Thyroid gland (tissue), 4 donors: ENCODE results near the gene ZNF740. TPM values are rescaled to one million over a fixed set of nuclear protein-coding genes. Genes with fewer than 3 reads are reported as not detected.

Experiments
- DNase-seq, 2 donors: peaks; one replicate each; pipeline ENCODE4 v3.0.0-alpha.2; 2019
- H3K27ac ChIP-seq, 3 donors: fragments of 200-600 bp; sonication (generic); 1 replicate in 2 of 3; 2 replicates in 1 of 3; pipeline ENCODE4 v1.5.1; 2016 to 2019; ENCODE audit warnings: mild to moderate bottlenecking in 1 of 3, moderate library complexity in 1 of 3
- H3K27me3 ChIP-seq: fragments of 200-600 bp; sonication (generic); one replicate; pipeline ENCODE4 v1.5.1; 2019
- H3K36me3 ChIP-seq, 2 donors: fragments of 200-600 bp; sonication (generic); one replicate each; pipeline ENCODE4 v1.5.1; 2016 to 2019
- H3K4me1 ChIP-seq, 2 donors: fragments of 200-600 bp; sonication (generic); one replicate each; pipeline ENCODE4 v1.5.1; 2017 to 2019
- H3K4me3 ChIP-seq, 3 donors: fragments of 200-600 bp; sonication (generic); replicated peaks in 1 of 3; 1 replicate in 2 of 3; 2 replicates in 1 of 3; pipeline ENCODE4 v1.5.1; 2016; ENCODE audit warnings: mild to moderate bottlenecking in 1 of 3
- H3K9me3 ChIP-seq: fragments of 200-600 bp; sonication (generic); one replicate; pipeline ENCODE4 v1.5.1; 2017
- CTCF ChIP-seq, 6 experiments: fragments of 200-600 bp in 3 of 6; fragments of 450-650 bp in 3 of 6; sonication (generic) in 3 of 6; IDR thresholded peaks; one replicate each; pipeline ENCODE4 v1.5.1; 2016 to 2019; ENCODE audit warnings: antibody characterized with exemption in 6 of 6, mild to moderate bottlenecking in 2 of 6, inconsistent platforms in 1 of 6, moderate library complexity in 1 of 6
- POLR2A ChIP-seq, 2 donors: fragments of 450-650 bp; IDR thresholded peaks; one replicate each; pipeline ENCODE4 v1.6.1; 2017; ENCODE audit warnings: antibody characterized with exemption in 2 of 2, mild to moderate bottlenecking in 2 of 2, moderate library complexity in 1 of 2
- WGBS, 2 donors: methylation state at CpG; one replicate each; pipeline ENCODE4 v1.1.5; 2017; 5-methylcytosine and 5-hydroxymethylcytosine counted together
- intact Hi-C: fragments of 100-400 bp; cut with DNase I; formaldehyde crosslinking; loops from one replicate; pipeline ENCODE4 v1.15.1; 2023
- total RNA-seq, 4 donors: library from RNA; depleted of rRNA; stranded (reverse); fragments of >200 nt; gene quantifications; one replicate each; pipeline ENCODE4 v1.2.3, GENCODE V29; 2016

The ZNF740 gene
- total RNA-seq, 4 donors from 2014 or later = 16.5 to 22.8 (median 20.6) TPM

- no peak for TF ChIP-seq CTCF (IDR thresholded peaks at IDR 0.05)
- no peak for TF ChIP-seq POLR2A (IDR thresholded peaks at IDR 0.05)
- WGBS, 2 donors = 17 to 18% methylated on average over 12 of the region's 12 CpGs
These were observed 769 bp upstream of the ZNF740 start for GRCh38 chr12:53179687-53180219.

GRCh38 chr12:53180931-53181645 is 566 bp downstream of the ZNF740 start:
- Histone ChIP-seq H3K27me3 (no peaks in the 10 kb centered on the region), H3K4me3 (peak overlapping the region; percentile 13 to 77 (median 52)), H3K9me3 (no peaks in the 10 kb centered on the region), H3K36me3 (peaks cover 35 to 41% of the 10 kb centered on the region in 2 donors), H3K27ac (peak overlapping the region; percentile 87 to 95 (median 93)), H3K4me1 (peaks cover 22 to 28% of the 10 kb centered on the region in 2 donors)
- TF ChIP-seq CTCF (IDR thresholded peaks at IDR 0.05) = no peak
- no peak for TF ChIP-seq POLR2A (IDR thresholded peaks at IDR 0.05)
- intact Hi-C loops = no loop called here
- DNase-seq = peak; percentile 79 to 82
- 1 to 2% methylated on average over 18 to 22 of the region's 57 CpGs for WGBS, 2 donors

More at GRCh38 chr12:53179687-53180219, 769 bp upstream of the ZNF740 start:
- H3K27me3 ChIP-seq = no peaks in the 10 kb centered on the region
- peak overlapping the region in 2 of 3 donors; percentile 40 to 77 for H3K4me3 ChIP-seq
- H3K9me3 ChIP-seq = no peaks in the 10 kb centered on the region
- peak in 1 of 2 donors; percentile 44 for DNase-seq
- H3K4me1 ChIP-seq = peaks cover 22 to 28% of the 10 kb centered on the region in 2 donors
- H3K27ac ChIP-seq = peak overlapping the region; percentile 87 to 95 (median 93)
- intact Hi-C loops = no loop called here
- peaks cover 22 to 27% of the 10 kb centered on the region in 2 donors for H3K36me3 ChIP-seq

- no peaks in the 10 kb centered on the region for H3K27me3 ChIP-seq
- H3K4me1 ChIP-seq = peaks cover 22 to 28% of the 10 kb centered on the region in 2 donors
- 69 to 83% methylated on average over 2 of the region's 2 CpGs for WGBS, 2 donors
- H3K27ac ChIP-seq = peak overlapping the region in 1 of 3 donors; percentile 95
- TF ChIP-seq CTCF (IDR thresholded peaks at IDR 0.05) (no peak), POLR2A (IDR thresholded peaks at IDR 0.05) (no peak)
- H3K4me3 ChIP-seq = peak overlapping the region in 1 of 3 donors; percentile 77
- peaks cover 44 to 49% of the 10 kb centered on the region in 2 donors for H3K36me3 ChIP-seq
- intact Hi-C loops = no loop called here
- no peaks in the 10 kb centered on the region for H3K9me3 ChIP-seq
- no peak for DNase-seq
These were observed 1.4 kb downstream of the ZNF740 start for GRCh38 chr12:53181935-53182334.

GRCh38 chr12:53182903-53183302 is 2.4 kb downstream of the ZNF740 start:
- TF ChIP-seq CTCF (IDR thresholded peaks at IDR 0.05) (no peak), POLR2A (IDR thresholded peaks at IDR 0.05) (no peak)
- Histone ChIP-seq H3K4me1 (peaks cover 22 to 28% of the 10 kb centered on the region in 2 donors), H3K36me3 (peaks cover 53 to 59% of the 10 kb centered on the region in 2 donors), H3K9me3 (no peaks in the 10 kb centered on the region), H3K27ac (no peak overlapping the region), H3K27me3 (no peaks in the 10 kb centered on the region), H3K4me3 (no peak overlapping the region)
- 72 to 76% methylated on average over 2 of the region's 2 CpGs for WGBS, 2 donors
- no peak for DNase-seq
- intact Hi-C loops = no loop called here

GRCh38 chr12:53184828-53185227 is 4.3 kb downstream of the ZNF740 start:
- no peak overlapping the region for H3K27ac ChIP-seq
- 95 to 96% methylated on average over 4 to 6 of the region's 6 CpGs for WGBS, 2 donors
- intact Hi-C loops = no loop called here
- peaks cover 22 to 24% of the 10 kb centered on the region in 2 donors for H3K4me1 ChIP-seq
- H3K27me3 ChIP-seq = no peaks in the 10 kb centered on the region
- peaks cover 61 to 64% of the 10 kb centered on the region in 2 donors for H3K36me3 ChIP-seq
- no peaks in the 10 kb centered on the region for H3K9me3 ChIP-seq
- H3K4me3 ChIP-seq = no peak overlapping the region
- no peak for DNase-seq
- no peak for TF ChIP-seq POLR2A (IDR thresholded peaks at IDR 0.05)
- no peak for TF ChIP-seq CTCF (IDR thresholded peaks at IDR 0.05)
